Calu3 (cell line): Measurements from ENCODE around the gene FATE1. TPM values are rescaled to one million over a fixed set of nuclear protein-coding genes. Genes with fewer than 3 reads are reported as not detected.

Source experiments
- BruUV-seq: library from RNA; stranded (reverse); fragments of 400-500 nt; replicated peaks from 2 replicates; lab custom pipeline; 2021; lab: Mats Ljungman, UMichigan
- CTCF ChIA-PET: fragments of 300-600 bp; sonication (Branson Sonifier 250); formaldehyde crosslinking; loops from one replicate; lab custom pipeline; 2022; ENCODE audit warnings: antibody characterized with exemption; lab: Charles Lee
- DNase-seq: peaks from one replicate; pipeline ENCODE4 v3.0.0; 2022
- H3K27ac Mint-ChIP-seq: one replicate; pipeline ENCODE4 v1.8.0; 2022; ENCODE audit warnings: mixed read lengths; ENCODE audit not compliant: unreplicated experiment
- H3K27me3 Mint-ChIP-seq: one replicate; pipeline ENCODE4 v1.8.0; 2022; ENCODE audit warnings: mixed read lengths; ENCODE audit not compliant: unreplicated experiment
- H3K36me3 Mint-ChIP-seq: one replicate; pipeline ENCODE4 v1.8.0; 2022; ENCODE audit warnings: mild to moderate bottlenecking, moderate library complexity, mixed read lengths; ENCODE audit not compliant: insufficient read depth, unreplicated experiment
- H3K4me1 Mint-ChIP-seq: one replicate; pipeline ENCODE4 v1.8.0; 2022; ENCODE audit warnings: mild to moderate bottlenecking, low read depth, mixed read lengths; ENCODE audit not compliant: unreplicated experiment
- H3K4me3 Mint-ChIP-seq: one replicate; pipeline ENCODE4 v1.8.0; 2022; ENCODE audit warnings: mild to moderate bottlenecking, low read depth, moderate library complexity, mixed read lengths; ENCODE audit not compliant: unreplicated experiment
- H3K9me3 Mint-ChIP-seq: one replicate; pipeline ENCODE4 v1.8.0; 2022; ENCODE audit warnings: low read depth, mixed read lengths; ENCODE audit not compliant: unreplicated experiment
- CTCF ChIP-seq: fragments of 200-600 bp; IDR thresholded peaks from one replicate; pipeline ENCODE4 v1.8.0; 2022; ENCODE audit warnings: antibody characterized with exemption; ENCODE audit not compliant: unreplicated experiment
- intact Hi-C: fragments of 100-400 bp; cut with micrococcal nuclease; formaldehyde crosslinking; loops from one replicate; pipeline ENCODE4 v1.10.0; 2022; ENCODE audit not compliant: unreplicated experiment
- total RNA-seq: library from RNA; stranded (reverse); gene quantifications from 2 replicates; pipeline ENCODE4 v1.2.3, GENCODE V29; 2022

FATE1 gene
- total RNA-seq, 1 experiment from 2014 or later, result not detected

- TF ChIP-seq CTCF, result no peak
- no peaks in the 10 kb centered on the region for H3K4me1 Mint-ChIP-seq
- no peaks in the 10 kb centered on the region for H3K36me3 Mint-ChIP-seq
- no TSS peak for BruUV-seq
- no peak overlapping the region for H3K27ac Mint-ChIP-seq
- H3K4me3 Mint-ChIP-seq, result no peak overlapping the region
- CTCF ChIA-PET, result no interaction called here
- DNase-seq, result no peak
- H3K27me3 Mint-ChIP-seq, result peaks cover 52% of the 10 kb centered on the region
- no peaks in the 10 kb centered on the region for H3K9me3 Mint-ChIP-seq
- intact Hi-C loops, result no loop called here
Measured at GRCh38 chrX:151701071-151701470, 14.8 kb upstream of the FATE1 start.

GRCh38 chrX:151701531-151701930 is 14.3 kb upstream of the FATE1 start:
- TF ChIP-seq CTCF, result no peak
- no peak overlapping the region for H3K27ac Mint-ChIP-seq
- no peak overlapping the region for H3K4me3 Mint-ChIP-seq
- intact Hi-C loops, result no loop called here
- no peak for DNase-seq
- CTCF ChIA-PET, result no interaction called here
- peaks cover 47% of the 10 kb centered on the region for H3K27me3 Mint-ChIP-seq
- H3K9me3 Mint-ChIP-seq, result no peaks in the 10 kb centered on the region
- no peaks in the 10 kb centered on the region for H3K36me3 Mint-ChIP-seq
- H3K4me1 Mint-ChIP-seq, result no peaks in the 10 kb centered on the region
- no TSS peak for BruUV-seq

- Mint-ChIP-seq H3K36me3 (no peaks in the 10 kb centered on the region), H3K4me3 (no peak overlapping the region), H3K4me1 (no peaks in the 10 kb centered on the region), H3K9me3 (no peaks in the 10 kb centered on the region), H3K27me3 (peaks cover 41% of the 10 kb centered on the region), H3K27ac (no peak overlapping the region)
- no peak for TF ChIP-seq CTCF
- intact Hi-C loops, result no loop called here
- no peak for DNase-seq
- CTCF ChIA-PET, result no interaction called here
- no TSS peak for BruUV-seq
Measured at GRCh38 chrX:151702026-151702714, 13.7 kb upstream of the FATE1 start.

GRCh38 chrX:151702741-151703340 is 13.0 kb upstream of the FATE1 start:
- no peak overlapping the region for H3K27ac Mint-ChIP-seq
- H3K36me3 Mint-ChIP-seq, result no peaks in the 10 kb centered on the region
- no peak for DNase-seq
- H3K27me3 Mint-ChIP-seq, result peaks cover 34% of the 10 kb centered on the region
- intact Hi-C loops, result no loop called here
- H3K4me1 Mint-ChIP-seq, result no peaks in the 10 kb centered on the region
- CTCF ChIA-PET, result no interaction called here
- TF ChIP-seq CTCF, result no peak
- H3K4me3 Mint-ChIP-seq, result no peak overlapping the region
- BruUV-seq, result no TSS peak
- H3K9me3 Mint-ChIP-seq, result no peaks in the 10 kb centered on the region
